HT-29 (cell line): Measurements from ENCODE around the gene EXOC6B. TPM values are rescaled to one million over a fixed set of nuclear protein-coding genes. Genes with fewer than 3 reads are reported as not detected.

Source experiments
- DNase-seq: peaks from one replicate; pipeline ENCODE4 v3.0.0-alpha.2; 2015; ENCODE audit warnings: low spot score
- total RNA-seq: library from RNA; depleted of rRNA; stranded (reverse); fragments of >200 nt; shearing (Covaris generic); gene quantifications from 2 replicates; pipeline ENCODE4 v1.2.3, GENCODE V29; 2014

The EXOC6B gene
- total RNA-seq, 1 experiment from 2014 or later = 6.3 TPM

DNA sequence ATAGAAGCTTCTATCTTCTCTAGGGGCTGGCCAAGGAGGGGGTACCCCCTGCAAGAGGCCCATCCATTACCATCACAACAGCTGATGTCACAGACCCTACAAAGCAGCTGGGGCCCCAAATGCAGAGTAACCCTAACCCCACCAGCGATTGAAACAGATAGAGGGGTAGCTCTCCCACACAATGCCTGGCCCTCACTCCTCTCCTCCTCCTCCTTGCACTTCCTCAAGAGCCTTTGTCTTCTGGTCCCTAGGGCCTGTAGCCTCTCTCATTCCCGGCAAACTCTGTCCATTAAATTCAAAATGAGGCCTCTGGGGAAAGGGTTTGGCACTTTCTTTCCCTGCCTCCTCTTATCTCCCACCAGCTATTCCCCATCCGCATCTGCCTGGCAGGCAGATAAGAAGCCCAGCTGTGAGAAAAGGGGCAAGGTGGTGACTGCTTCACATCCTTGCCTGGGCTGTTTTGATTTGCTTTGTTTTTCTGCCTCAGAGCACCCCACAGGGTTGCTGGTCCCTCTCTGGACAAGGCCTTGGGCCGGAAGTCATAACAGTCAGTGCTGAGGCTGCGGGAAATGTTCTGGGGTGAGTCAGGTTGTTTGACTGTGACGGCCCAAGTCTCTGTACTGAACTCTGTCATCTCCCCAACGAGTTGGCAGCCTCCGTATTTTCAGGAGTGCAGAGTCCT lies 652.1 kb downstream of the EXOC6B start:
- no peak for DNase-seq

DNA sequence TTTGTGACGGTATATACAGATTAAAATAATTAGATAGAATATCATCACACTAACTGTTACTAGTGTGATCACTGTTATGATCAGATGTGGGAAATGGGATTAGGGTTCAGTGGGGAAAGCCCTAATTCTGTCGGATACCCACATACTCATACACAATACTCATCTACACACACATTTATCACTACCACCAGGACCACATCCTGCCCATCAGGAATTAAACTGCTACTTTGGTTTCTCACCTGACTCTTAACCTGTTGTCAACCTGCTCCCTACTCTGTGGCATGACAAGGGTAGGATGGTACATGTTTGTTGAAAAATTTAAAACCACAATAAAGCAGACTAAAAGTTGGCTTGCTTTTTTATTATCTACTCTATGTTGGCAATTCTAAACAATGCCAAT lies 653.4 kb downstream of the EXOC6B start:
- no peak for DNase-seq

DNA sequence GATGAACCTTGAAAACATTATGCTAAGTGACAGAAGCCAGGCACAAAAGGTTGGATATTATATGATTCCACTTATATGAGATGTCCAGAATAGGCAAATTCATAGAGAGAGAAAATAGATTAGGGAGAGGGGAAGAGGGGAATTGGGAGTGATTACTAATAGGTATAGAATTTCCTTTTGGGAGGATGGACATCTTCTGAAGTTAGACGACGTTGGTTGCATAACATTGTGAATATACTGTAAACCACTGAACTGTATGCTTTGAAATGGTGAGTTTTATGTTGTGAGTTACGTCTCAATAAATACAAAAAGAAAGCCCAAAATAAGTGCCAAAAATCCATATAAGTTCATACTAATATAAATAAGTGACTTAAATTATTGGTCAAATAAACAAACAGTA lies 659.6 kb downstream of the EXOC6B start:
- DNase-seq = no peak

DNA sequence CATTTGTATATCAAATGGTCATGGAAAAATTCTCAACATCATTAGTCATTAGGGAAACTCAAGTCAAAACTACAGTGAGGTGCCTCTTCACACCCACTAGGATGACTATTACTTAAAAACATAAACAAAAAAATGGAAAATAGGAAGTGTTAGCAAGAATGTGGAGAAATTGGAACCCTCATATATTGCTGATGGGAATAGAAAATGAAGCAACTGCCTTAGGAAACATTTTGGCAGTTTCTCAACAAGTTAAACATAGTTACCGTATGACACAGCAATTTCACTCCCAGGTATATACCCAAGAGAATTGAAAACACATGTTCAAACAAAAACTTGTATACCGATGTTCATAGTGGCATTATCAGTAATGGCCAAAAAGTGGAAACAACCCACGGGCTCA lies 660.0 kb downstream of the EXOC6B start:
- no peak for DNase-seq

DNA sequence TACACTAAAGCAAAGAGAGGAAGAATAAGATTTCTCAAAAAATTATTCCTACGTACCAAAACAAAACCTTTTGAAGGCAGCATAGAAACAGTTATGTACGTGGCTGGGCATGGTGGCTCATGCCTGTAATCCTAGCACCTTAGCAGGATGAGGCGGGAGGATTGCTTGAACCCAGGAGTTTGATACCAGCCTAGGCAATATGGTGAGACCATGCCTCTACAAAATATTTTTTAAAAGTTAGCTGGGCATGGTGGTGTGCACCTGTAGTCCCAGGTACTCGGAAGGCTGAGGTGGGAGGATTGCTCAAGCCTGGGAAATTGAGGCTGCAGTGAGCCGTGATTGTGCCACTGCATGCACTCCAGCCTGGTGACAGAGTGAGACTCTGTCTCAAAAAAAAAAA lies 663.3 kb downstream of the EXOC6B start:
- DNase-seq = no peak

DNA sequence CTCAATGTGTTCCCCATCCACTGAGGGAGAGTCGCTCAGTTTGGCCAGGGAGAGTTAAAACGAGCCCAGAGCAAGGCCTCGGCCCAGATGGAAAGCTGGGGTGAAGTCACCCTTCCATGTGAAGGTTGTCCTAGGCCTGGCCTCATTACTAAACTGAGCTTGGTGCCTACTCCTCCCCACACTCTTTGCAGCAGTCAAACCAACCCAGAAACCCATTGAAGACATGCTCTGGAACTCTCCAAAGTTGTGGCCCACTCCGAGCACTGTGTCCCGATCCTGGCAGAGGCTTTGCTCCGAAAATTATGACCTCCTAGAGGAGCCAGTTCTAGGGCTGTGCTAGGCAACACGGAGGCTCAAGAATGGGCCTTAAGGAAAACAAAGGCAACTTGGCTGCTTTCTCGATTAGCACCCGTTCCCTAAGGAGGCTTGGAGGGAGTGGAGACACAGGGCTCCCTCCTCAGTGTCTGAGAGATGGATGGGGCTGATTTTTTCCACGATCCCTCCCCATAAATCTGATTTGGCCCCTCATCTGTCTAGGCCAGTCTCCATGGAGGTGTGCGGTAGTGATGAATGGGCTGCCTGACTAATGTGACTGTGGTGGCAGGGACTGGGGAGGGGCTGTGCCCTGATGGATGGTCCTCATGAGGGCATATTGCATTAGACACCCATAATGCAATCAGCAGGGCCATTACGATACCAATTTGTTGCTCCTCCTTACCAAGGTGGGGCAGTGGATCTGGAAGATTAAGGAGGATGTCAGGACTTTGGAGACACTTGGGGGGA lies 666.4 kb downstream of the EXOC6B start:
- DNase-seq = no peak

DNA sequence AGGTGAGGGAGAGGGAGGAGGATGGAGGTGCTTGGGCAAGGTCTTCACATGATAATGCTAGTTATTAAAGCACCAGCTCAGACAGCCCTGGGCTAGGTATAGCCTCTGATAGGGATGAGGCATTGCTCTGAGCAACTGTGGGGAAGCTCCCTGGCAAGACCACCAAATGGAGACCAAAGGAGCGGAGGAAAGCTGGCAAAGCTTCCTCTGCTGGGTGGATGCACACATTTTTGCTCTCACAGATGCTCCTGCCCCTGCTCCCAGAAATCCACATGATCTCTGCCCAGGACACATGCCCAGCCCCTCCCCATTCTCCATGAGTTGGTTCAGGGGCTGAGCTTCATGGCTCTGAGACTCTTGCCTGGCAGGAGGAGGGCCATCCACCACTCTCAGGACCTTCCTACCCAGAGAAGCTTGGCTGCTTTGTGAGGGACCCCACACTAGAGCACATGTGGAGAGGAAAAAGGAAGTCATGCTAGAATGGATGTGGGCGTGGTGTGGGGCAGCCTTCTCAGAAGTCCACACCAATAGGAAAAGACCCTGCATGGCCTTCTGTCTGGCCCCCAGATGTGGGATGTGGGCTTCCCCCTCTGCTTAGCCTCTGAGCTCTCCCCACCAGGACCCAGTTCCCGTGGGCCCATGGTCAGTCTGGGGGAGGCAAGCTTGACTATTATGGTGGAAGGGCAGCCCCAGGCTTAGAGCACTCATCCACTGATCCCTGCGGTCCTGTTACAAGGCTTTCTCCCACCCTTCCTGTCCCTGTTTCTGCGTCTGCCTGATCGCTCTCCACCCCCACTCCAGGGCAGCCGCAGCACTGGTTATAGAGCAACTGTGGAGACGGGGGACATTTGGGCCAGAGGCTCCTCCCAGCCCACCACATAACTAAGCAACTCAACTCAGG lies 667.7 kb downstream of the EXOC6B start:
- no peak for DNase-seq

DNA sequence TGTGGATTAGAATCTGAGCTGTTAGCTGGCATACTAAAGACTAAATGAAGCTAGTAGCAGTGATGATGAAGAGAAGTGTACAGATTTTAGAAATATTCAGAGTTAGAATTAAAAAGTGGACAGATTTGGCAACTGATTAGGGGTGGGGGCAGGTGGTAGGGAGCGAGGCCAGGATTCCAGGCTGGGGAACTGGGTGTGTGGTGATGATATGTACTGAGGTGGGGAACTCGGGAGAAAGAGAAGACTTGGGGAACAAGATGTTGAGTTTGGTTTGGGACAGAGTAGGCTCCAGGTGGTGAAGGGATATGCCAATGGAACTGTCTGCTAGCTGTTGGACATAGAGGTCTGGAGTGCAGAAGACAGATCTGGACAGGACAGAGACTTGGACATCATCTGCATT lies 669.0 kb downstream of the EXOC6B start:
- DNase-seq = no peak

DNA sequence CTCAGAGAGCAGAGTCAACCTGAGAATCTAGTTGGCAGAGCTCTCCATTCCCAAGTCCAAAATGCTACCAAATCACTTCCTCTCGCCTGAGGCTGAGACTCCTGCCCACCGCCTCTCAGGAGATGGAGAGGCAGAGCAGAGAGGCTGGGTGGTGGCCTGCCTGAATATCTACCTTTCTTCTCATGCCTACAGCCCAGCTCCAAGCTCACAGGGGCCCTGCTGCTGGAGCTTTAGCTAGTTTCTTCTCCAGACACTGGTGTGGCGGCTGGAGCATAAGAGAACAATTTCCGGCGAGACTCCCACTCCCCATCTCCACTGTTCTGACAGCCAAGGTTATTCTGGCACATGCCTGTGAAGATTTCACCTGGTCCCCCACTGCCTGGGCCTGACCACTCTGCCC lies 670.1 kb downstream of the EXOC6B start:
- no peak for DNase-seq

DNA sequence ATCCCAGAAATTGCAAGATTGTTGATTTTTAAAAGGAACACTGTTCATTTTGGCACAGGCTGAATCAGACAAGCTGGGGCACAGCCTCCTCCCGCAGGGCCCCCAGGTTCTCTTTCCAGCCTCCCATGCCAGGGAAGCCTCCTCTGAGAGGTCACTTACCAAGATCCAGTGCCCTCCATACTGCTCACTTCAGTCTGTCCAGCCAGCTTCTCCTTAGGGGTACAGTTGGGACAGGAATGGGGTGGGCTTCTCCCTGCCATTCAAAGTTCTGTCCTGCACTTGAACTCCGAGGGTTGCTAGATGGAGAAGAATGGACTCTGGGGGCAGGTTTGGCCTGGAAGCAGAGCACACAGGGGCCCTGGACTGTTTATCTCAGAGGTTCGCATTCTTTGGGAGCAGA lies 670.7 kb downstream of the EXOC6B start:
- DNase-seq = no peak

DNA sequence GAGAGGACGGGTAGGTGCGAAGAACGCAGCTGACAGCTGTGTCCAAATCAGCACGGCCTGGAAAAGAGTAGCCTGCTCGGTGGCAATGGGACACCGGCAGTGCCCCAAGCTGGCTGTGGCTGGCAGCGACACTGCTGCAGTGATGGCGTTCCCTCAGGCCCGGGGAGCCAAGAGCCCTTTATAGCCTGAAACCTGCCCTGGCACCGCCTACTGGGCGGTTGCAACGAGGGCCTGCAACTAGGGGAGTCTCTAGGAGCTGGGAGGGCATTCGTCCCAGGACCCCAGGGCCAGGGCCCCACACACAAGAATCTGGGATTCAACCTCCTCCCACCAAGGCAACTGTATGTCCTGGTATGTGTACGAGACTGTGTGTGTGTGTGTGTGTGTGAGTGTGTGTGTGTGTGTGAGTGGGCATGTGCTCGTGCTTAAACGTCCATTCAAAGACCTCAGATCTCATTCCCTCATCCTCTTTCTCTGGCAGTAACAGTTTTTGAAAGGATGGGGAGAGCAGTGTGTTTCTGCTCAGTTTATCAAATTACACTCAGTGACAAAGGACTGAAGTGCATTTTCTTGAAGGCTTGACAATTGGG lies 671.4 kb downstream of the EXOC6B start:
- no peak for DNase-seq

DNA sequence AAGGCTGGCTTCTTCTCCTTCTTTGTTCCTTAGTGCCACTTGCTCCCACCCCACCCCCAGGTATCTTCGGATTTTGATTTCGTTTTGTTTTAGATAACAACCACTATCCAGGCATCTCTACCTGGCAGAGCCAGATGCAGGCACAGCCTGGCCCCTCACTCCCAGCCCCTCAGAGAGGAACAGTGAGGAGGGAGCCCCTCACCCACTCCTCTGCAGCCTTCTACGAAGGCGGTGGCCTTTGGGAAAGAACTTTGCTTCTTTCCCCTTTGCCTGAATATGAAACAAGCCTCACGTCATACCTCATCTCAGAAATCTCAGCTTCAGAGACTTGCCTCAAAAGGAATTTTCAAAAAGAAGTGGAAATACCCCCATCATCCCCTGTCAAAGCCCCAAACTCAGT lies 671.9 kb downstream of the EXOC6B start:
- no peak for DNase-seq

DNA sequence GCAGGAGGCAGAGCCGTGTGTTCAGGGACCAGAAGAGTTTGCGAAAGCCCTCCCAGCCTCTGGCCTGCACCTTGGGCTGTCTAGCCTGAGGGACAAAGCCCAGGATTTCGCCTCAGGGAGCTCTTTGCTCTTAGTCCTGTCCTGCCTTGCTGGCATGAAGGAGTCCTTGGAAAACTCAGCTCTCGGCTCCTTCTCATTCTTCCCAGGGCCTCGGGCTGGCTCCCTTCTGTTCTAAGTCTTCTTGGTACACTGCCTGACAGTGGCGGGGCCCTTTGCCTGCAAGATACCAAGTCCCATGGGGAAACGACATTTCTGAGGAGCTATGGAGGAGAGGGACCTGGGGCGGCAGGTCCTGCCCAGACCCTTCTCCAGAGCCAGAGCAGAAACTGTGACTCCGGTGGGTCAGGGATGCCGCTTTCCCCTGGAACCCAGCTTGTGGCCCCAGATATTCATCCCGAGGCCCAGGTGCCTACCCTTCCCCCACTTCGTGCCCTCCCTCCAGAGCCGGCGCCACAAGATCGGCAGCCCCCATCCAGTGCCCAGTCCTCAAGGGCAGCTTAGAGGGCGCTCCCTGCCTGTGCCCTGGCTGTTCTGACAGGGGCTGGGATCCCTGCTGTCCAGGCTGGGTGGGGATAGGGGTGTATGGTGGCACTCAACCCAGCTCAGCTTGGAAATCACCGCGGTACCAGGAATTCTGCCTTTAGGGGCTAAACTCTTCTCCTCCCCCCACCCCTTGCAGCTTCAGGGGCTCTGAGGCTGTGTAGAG lies 672.6 kb downstream of the EXOC6B start:
- no peak for DNase-seq

DNA sequence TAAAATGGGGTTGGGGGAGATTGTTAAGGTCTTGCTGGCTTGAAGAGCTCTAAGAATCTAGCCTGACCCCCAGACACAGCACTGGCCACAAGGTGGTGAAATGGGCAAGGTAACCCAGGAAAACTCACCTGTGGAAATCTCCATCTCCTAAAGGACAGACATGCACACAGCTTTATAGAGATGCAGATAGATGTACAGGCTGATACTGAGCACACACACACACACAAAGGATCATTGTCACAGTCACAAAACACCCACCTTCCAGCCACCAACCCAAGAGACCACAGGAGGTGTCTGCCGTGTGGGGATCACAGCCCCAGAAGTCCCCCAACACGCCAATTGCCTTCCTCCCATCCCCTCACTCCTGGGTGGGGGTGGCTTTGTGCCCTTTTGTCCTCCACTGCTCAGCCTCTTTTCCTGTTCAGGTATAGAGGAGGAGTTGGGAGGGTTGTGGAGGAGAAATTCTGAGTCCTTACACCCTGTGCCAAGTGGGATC lies 674.9 kb downstream of the EXOC6B start:
- DNase-seq = no peak

DNA sequence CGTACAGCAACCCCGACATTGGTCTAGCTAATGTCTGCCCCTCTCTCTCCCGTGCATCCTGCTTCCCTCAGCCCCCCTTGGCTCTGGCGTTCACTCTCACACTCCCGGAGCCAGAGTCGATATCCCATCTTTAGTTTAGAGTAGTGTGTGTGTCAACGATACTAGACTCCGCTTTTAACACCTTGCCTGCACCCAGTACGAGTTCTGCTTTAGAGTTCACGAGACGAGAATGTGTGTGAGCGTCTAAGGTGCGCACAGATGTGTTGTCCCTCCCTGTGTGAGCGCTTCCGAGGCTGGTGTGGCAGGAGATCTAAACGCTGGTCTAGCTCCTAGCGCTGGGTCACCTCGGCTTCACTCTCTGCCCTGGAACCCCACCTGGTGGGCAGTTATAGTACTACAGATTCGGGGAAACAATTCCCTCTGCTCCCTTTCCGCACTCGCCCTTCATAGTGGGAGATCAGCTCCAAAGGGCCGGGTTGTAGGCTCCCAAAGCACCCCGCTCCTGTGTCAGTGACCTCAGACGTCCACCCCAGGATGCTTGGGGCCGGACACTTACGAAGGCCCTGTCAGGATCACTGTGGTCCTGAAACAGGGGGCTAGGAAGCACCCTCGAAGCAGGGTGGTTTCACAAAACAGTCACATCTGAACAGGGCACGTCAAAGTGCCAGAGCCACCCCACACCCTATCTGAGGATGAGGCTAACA lies 675.5 kb downstream of the EXOC6B start:
- DNase-seq = peak; percentile 86

DNA sequence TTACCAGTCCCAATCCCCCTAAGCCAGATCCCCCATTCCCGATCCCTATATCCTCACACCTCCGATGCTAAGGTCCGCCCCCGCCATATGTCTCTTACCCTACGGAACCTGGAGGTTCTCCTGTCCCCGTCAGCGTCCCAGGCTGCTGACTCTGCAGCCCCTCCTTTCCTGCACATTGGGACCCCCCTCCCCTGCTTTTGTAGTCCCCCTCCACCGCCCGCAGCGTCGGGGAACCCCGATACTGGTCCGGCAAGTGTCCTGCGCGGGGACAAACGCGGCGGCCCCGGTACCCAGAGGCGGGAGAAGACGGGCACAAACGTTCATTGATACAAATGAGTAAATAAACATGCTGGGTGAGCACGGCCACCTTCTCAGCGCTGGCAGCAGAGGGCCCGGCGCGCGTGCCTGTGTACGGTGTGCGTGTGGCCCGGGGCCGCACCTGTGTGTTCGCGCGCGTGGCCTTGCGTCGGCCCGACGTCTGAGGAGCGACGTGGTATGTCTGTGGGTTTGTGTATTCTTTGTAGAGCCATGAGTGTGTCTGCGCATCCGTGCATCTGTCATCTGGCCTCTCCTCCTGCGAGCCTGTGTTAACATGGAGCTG lies 676.2 kb downstream of the EXOC6B start:
- no peak for DNase-seq

DNA sequence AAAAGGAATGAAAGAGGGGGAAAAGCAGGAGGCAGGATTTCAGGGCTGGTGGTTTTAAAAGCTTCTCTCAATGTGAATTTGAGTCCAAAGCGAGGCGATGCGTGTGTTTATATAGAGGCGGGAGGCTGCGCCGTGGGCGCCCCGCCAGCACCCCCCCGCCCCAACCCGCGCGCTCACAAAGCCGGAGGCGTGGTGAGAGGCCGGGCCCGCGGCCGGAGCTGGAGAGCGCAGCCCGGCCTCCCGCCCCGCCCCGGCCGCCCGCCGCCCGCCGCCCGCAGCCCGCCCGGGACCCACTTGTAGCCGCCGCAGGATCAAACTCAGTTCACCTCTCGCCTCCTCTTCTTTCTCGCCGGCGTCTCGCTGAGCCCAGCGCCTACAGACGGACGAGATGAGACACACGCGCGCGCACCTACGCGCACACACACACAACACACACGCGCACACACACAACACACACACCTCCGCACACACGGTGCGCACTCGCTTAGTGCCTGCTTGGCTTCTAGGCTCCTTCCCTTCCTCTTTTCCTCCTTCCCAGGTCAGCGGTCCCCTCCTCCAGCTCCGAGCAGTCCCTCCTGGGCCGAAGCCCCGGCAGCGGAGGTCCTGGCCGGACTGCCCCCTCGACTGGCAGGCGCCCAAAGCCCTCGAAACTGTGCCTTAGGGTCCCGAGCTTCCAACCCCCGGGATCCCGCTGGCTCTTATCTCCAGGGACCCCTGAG lies 676.8 kb downstream of the EXOC6B start:
- DNase-seq = no peak

DNA sequence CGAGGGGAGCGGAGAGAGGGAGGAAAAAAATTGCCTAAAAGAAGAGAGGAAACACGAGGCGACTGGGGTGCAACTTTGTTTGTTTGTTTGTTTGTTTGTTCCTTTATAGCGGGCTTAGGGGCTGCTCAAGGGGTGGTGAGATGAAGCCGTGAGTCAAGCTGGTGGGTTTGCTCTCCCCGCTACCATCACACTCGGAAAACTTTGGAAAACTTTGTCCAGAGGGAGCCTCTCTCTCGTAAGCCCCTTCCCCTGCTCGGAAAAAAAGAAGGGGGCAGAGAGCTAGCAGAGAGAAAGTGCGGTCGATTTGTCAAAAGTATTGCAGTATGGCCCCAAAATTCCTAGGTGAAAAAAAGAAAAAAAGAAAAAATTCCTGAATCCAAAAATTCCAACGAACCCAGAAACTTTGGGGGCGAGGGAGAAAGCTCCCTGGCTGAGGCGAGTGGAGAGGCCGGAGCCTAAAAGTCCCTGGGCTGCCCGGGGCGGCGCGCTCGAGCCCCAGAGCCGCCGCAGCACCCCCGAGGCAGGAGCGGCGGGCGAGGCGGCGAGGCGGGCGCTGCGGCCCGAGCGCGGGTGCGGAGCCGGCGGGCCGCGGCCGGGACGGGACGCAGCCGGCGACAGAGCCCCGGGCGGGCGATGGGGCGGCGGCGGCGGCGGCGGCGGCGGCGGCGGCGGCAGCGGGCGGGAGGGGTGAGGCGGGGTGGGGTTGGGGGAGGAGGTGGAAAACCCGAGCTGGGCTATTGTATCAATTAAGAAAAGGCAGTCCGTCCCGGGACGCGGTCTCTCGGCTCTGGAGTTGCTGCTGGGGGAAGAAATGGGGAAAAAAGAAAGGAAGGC lies 677.6 kb downstream of the EXOC6B start:
- DNase-seq = no peak
